ENCODE data around the gene TK2. TPM values are rescaled to one million over a fixed set of nuclear protein-coding genes. Genes with fewer than 3 reads are reported as not detected.

Gene TK2
- total and polyA plus RNA-seq, 9 of the 15 experiments (the other 6 are each of a cell fraction or from before 2014, with no cell fraction given), result 1.1 to 10.2 (median 5.3) TPM

DNA sequence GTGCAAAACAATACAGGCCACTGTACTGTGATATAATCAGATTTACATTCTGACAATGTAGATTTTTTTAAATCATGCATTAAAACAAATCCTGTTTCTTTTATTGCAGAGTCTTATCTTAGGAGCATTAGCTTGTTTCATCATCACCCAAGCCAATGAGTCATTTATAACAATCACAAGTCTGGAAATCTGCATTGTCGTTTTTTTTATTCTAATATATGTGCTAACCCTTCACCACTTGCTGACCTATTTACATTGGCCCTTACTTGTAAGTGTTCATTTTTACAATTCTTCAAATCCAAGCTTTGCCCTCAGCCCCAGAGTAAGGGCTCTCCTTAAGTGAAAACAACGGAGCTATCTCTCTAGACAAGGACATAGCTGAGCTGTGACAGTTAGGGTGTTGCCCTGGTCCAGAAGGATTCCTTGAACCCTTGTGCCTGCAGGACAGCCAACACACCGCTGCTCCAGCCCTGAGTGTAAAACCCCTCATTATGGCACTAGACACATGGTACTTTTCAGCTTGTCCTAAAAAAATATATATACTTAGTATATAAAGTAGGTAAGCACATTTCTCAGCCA, 20.0 kb upstream of the TK2 start (continued):
- TF ChIP-seq TSC22D4 (tag; IDR thresholded peaks at IDR 0.05), result no peak
- no peak for TF ChIP-seq IRF2 (CRISPR knock-in tag; IDR thresholded peaks at IDR 0.05)
- TF ChIP-seq, protein P1, sequence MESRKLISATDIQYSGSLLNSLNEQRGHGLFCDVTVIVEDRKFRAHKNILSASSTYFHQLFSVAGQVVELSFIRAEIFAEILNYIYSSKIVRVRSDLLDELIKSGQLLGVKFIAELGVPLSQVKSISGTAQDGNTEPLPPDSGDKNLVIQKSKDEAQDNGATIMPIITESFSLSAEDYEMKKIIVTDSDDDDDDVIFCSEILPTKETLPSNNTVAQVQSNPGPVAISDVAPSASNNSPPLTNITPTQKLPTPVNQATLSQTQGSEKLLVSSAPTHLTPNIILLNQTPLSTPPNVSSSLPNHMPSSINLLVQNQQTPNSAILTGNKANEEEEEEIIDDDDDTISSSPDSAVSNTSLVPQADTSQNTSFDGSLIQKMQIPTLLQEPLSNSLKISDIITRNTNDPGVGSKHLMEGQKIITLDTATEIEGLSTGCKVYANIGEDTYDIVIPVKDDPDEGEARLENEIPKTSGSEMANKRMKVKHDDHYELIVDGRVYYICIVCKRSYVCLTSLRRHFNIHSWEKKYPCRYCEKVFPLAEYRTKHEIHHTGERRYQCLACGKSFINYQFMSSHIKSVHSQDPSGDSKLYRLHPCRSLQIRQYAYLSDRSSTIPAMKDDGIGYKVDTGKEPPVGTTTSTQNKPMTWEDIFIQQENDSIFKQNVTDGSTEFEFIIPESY (CRISPR knock-in tag; IDR thresholded peaks at IDR 0.05), result no peak
- no peak for TF ChIP-seq MCM2 (IDR thresholded peaks at IDR 0.05; ENCODE audit: low read depth)
- TF ChIP-seq NR2C1 (IDR thresholded peaks at IDR 0.05), result no peak
- no peak for TF ChIP-seq NR2C1 (tag; IDR thresholded peaks at IDR 0.05)
- TF ChIP-seq, protein P2, sequence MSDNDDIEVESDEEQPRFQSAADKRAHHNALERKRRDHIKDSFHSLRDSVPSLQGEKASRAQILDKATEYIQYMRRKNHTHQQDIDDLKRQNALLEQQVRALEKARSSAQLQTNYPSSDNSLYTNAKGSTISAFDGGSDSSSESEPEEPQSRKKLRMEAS (CRISPR knock-in tag; IDR thresholded peaks at IDR 0.05), result no peak
- TF ChIP-seq, protein P3, sequence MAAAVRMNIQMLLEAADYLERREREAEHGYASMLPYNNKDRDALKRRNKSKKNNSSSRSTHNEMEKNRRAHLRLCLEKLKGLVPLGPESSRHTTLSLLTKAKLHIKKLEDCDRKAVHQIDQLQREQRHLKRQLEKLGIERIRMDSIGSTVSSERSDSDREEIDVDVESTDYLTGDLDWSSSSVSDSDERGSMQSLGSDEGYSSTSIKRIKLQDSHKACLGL (CRISPR knock-in tag; IDR thresholded peaks at IDR 0.05; ENCODE audit: borderline replicate concordance, poor library complexity, severe bottlenecking), result no peak
- peak; percentile 61; the same call in 1 of the 2 replicates for TF ChIP-seq SMARCA4 (IDR thresholded peaks at IDR 0.05)
- TF ChIP-seq ZNF384 (IDR thresholded peaks at IDR 0.05; ENCODE audit: low read depth, low read length), result peak; percentile 44; the same call in 1 of the 2 replicates
- TF ChIP-seq, protein P4, sequence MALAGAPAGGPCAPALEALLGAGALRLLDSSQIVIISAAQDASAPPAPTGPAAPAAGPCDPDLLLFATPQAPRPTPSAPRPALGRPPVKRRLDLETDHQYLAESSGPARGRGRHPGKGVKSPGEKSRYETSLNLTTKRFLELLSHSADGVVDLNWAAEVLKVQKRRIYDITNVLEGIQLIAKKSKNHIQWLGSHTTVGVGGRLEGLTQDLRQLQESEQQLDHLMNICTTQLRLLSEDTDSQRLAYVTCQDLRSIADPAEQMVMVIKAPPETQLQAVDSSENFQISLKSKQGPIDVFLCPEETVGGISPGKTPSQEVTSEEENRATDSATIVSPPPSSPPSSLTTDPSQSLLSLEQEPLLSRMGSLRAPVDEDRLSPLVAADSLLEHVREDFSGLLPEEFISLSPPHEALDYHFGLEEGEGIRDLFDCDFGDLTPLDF (CRISPR knock-in tag; IDR thresholded peaks at IDR 0.05), result no peak
- TF ChIP-seq ZFP1 (CRISPR knock-in tag; IDR thresholded peaks at IDR 0.05), result no peak
- no peak for TF ChIP-seq CCNT2 (IDR thresholded peaks at IDR 0.05; ENCODE audit: borderline replicate concordance, extremely low read depth, insufficient read length, low read depth, low read length)
- no peak for TF ChIP-seq PTRF (tag; IDR thresholded peaks at IDR 0.05)
- TF ChIP-seq TAF7 (tag; IDR thresholded peaks at IDR 0.05), result no peak
- no peak for TF ChIP-seq KLF10 (CRISPR knock-in tag; IDR thresholded peaks at IDR 0.05)
- no peak for TF ChIP-seq RFX5 (IDR thresholded peaks at IDR 0.05; ENCODE audit: low read depth, low read length)
- no peak for TF ChIP-seq E2F3 (CRISPR knock-in tag; IDR thresholded peaks at IDR 0.05)
- TF ChIP-seq ZZZ3 (IDR thresholded peaks at IDR 0.05), result no peak
- TF ChIP-seq ZSCAN32 (CRISPR knock-in tag; IDR thresholded peaks at IDR 0.05), result no peak
- no peak for TF ChIP-seq RAD51 (IDR thresholded peaks at IDR 0.05; ENCODE audit: borderline replicate concordance, low read depth)
- TF ChIP-seq, protein P5, sequence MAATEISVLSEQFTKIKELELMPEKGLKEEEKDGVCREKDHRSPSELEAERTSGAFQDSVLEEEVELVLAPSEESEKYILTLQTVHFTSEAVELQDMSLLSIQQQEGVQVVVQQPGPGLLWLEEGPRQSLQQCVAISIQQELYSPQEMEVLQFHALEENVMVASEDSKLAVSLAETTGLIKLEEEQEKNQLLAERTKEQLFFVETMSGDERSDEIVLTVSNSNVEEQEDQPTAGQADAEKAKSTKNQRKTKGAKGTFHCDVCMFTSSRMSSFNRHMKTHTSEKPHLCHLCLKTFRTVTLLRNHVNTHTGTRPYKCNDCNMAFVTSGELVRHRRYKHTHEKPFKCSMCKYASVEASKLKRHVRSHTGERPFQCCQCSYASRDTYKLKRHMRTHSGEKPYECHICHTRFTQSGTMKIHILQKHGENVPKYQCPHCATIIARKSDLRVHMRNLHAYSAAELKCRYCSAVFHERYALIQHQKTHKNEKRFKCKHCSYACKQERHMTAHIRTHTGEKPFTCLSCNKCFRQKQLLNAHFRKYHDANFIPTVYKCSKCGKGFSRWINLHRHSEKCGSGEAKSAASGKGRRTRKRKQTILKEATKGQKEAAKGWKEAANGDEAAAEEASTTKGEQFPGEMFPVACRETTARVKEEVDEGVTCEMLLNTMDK (IDR thresholded peaks at IDR 0.05; ENCODE audit: borderline replicate concordance, insufficient read depth, low read depth, low read length, poor library complexity, severe bottlenecking), result no peak
- no peak for TF ChIP-seq ZNF23 (CRISPR knock-in tag; IDR thresholded peaks at IDR 0.05)
- no peak for TF ChIP-seq TCFL5 (CRISPR knock-in tag; conservative IDR thresholded peaks at IDR 0.05)
